HepG2 (cell line): ENCODE data around the gene ACACB. TPM values are rescaled to one million over a fixed set of nuclear protein-coding genes. Genes with fewer than 3 reads are reported as not detected.

Source experiments
- AGO1 ChIP-seq: fragments of 200-400 bp; formaldehyde crosslinking; IDR thresholded peaks from 2 replicates; pipeline ENCODE4 v1.6.1; 2017; ENCODE audit warnings: mild to moderate bottlenecking, low read depth, low read length, moderate library complexity; ENCODE audit not compliant: poor library complexity, severe bottlenecking
- CEBPB ChIP-seq: IDR thresholded peaks from 2 replicates; pipeline ENCODE4 v1.6.1; 2011; ENCODE audit warnings: low read depth, low read length, improper control_type of control experiment, borderline replicate concordance
- IRX3 ChIP-seq: sonication (generic); formaldehyde crosslinking; IDR thresholded peaks from 2 replicates; pipeline ENCODE4 v1.8.1; 2023; ENCODE audit warnings: mild to moderate bottlenecking, low read depth, missing genetic modification reagents, borderline replicate concordance
- KDM4B ChIP-seq: sonication (generic); formaldehyde crosslinking; IDR thresholded peaks from 2 replicates; pipeline ENCODE4 v1.4.0; 2020; ENCODE audit warnings: missing genetic modification reagents
- NCOR1 ChIP-seq: fragments of 200-600 bp; sonication (generic); IDR thresholded peaks from 2 replicates; pipeline ENCODE4 v1.7.0; 2017; ENCODE audit warnings: antibody characterized with exemption, low read length, borderline replicate concordance
- RFX5 ChIP-seq: IDR thresholded peaks from 2 replicates; pipeline ENCODE4 v1.6.1; 2011; ENCODE audit warnings: low read depth, low read length, improper control_type of control experiment
- RFXANK ChIP-seq: IDR thresholded peaks from 2 replicates; pipeline ENCODE4 v1.6.1; 2016
- SIX1 ChIP-seq: sonication (generic); formaldehyde crosslinking; IDR thresholded peaks from 2 replicates; pipeline ENCODE4 v1.4.0; 2020; ENCODE audit warnings: missing genetic modification reagents, borderline replicate concordance
- SMARCC2 ChIP-seq: fragments of 450-650 bp; IDR thresholded peaks from 2 replicates; pipeline ENCODE4 v1.6.1; 2017; ENCODE audit warnings: antibody characterized with exemption, mild to moderate bottlenecking
- SRSF4 ChIP-seq: fragments of 200-400 bp; formaldehyde crosslinking; IDR thresholded peaks from one replicate; pipeline ENCODE4 v1.6.1; 2018; ENCODE audit warnings: mild to moderate bottlenecking, low read depth, low read length, moderate library complexity; ENCODE audit not compliant: poor library complexity, severe bottlenecking
- ZMYM4 ChIP-seq: sonication (generic); formaldehyde crosslinking; IDR thresholded peaks from 2 replicates; pipeline ENCODE4 v1.8.1; 2023; ENCODE audit warnings: mild to moderate bottlenecking, missing genetic modification reagents
- ZNF121 ChIP-seq: sonication (generic); formaldehyde crosslinking; IDR thresholded peaks from 2 replicates; pipeline ENCODE4 v1.5.0; 2020; ENCODE audit warnings: mild to moderate bottlenecking, missing genetic modification reagents
- ZNF350 ChIP-seq: sonication (generic); formaldehyde crosslinking; IDR thresholded peaks from 2 replicates; pipeline ENCODE4 v1.4.0; 2020; ENCODE audit warnings: mild to moderate bottlenecking, low read depth, missing genetic modification reagents, borderline replicate concordance
- ZNF382 ChIP-seq: sonication (generic); formaldehyde crosslinking; IDR thresholded peaks from 2 replicates; pipeline ENCODE4 v1.5.0; 2020; ENCODE audit warnings: missing genetic modification reagents, mild to moderate bottlenecking, borderline replicate concordance
- ZNF558 ChIP-seq: sonication (generic); formaldehyde crosslinking; IDR thresholded peaks from 2 replicates; pipeline ENCODE4 v1.9.0; 2022; ENCODE audit warnings: mild to moderate bottlenecking, missing genetic modification reagents, borderline replicate concordance
- ZNF776 ChIP-seq: sonication (generic); formaldehyde crosslinking; IDR thresholded peaks from 2 replicates; pipeline ENCODE4 v1.4.0; 2020; ENCODE audit warnings: mild to moderate bottlenecking, missing genetic modification reagents
- polyA plus RNA-seq, 8 experiments: library from polyadenylated mRNA; depleted of rRNA in 3 of 8; stranded (reverse) in 7 of 8; unstranded in 1 of 8; fragments of >200 nt; fragmentation: Illumina TruSeq in 4 of 8; extraction: Trizol in 4 of 8; gene quantifications; 2 replicates each; pipeline versions ENCODE4 v1.2.1 to v1.2.3, GENCODE V29; 2011 to 2016; ENCODE audit warnings: low read depth in 4 of 8, missing spikeins in 1 of 8, mixed read lengths in 1 of 8; ENCODE audit not compliant: insufficient read depth in 1 of 8
- total RNA-seq, 5 experiments: library from RNA; depleted of rRNA; stranded (reverse); fragments of >200 nt; fragmentation: Illumina TruSeq; extraction: Trizol; gene quantifications; 2 replicates each; pipeline ENCODE4 v1.2.3, GENCODE V29; 2016; ENCODE audit warnings: low read depth in 1 of 5
- TF ChIP-seq, protein P1 (sequence below), 2 experiments: sonication (generic) in 1 of 2; formaldehyde crosslinking in 1 of 2; IDR thresholded peaks; 2 replicates each; pipeline versions ENCODE4 v1.4.0 to v1.6.1; 2016 to 2020; ENCODE audit warnings: borderline replicate concordance in 1 of 2, low read depth in 1 of 2, mild to moderate bottlenecking in 1 of 2, missing genetic modification reagents in 1 of 2
- TF ChIP-seq, protein P2 (sequence below): sonication (generic); formaldehyde crosslinking; IDR thresholded peaks from 2 replicates; pipeline ENCODE4 v1.9.0; 2021; ENCODE audit warnings: mild to moderate bottlenecking, missing genetic modification reagents

ACACB gene
- total and polyA plus RNA-seq, 2 of the 13 experiments (the other 11 are each of a cell fraction or from before 2014, with no cell fraction given), result 6.2 to 8.6 TPM

DNA sequence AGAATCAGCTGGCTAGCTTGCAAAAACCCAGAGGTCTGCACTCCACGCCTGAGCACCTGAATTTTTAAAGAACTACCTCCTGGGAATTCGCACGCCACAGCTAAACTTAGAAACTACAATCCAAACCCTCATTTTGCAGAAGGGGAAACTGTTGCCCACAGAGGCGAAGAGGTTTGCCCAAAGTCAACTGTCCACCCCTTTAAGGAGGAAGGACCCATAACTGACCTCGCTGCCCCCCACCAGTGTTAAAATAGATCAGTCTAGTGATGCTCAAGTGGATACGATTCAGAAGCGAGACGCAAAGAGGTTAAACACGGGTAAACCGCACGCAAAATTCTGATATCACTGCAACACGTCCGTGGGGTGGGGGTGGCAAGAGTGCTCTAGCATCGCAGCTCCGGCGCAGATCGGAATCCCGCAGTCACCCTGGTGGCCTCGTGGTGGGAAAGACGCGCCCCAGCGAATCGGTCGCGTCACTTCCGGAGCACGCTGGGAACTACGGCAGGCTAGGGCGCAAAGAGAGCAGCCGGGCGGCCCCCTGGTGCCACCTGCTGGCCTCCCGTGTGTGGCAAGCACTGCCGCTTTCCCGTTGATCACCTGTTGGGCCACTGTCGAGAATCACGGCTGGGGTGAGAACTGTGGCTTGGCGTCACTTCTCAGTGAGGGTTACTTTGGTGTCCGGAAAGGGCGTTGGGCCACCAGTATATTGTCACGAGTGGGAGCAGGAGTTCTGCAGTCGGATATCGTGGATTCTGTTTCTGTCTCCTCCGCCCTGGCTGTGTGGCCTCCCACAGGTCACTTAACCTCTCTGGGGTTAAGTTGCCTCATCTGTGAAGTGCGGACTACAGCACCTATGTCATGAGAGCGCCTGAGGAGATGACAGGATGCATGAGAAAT lies 23.1 kb upstream of the ACACB start, which contains the start of gene ALKBH2 (continued):
- TF ChIP-seq, protein P1, sequence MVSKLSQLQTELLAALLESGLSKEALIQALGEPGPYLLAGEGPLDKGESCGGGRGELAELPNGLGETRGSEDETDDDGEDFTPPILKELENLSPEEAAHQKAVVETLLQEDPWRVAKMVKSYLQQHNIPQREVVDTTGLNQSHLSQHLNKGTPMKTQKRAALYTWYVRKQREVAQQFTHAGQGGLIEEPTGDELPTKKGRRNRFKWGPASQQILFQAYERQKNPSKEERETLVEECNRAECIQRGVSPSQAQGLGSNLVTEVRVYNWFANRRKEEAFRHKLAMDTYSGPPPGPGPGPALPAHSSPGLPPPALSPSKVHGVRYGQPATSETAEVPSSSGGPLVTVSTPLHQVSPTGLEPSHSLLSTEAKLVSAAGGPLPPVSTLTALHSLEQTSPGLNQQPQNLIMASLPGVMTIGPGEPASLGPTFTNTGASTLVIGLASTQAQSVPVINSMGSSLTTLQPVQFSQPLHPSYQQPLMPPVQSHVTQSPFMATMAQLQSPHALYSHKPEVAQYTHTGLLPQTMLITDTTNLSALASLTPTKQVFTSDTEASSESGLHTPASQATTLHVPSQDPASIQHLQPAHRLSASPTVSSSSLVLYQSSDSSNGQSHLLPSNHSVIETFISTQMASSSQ (IDR thresholded peaks at IDR 0.05; ENCODE audit: low read depth), result no peak
- TF ChIP-seq, protein P1 (CRISPR knock-in tag; IDR thresholded peaks at IDR 0.05; ENCODE audit: borderline replicate concordance), result peak; percentile 86
- TF ChIP-seq RFX5 (no peak), SRSF4 (no peak), ZNF382 (CRISPR knock-in tag) (no peak), ZMYM4 (CRISPR knock-in tag) (peak; percentile 98), ZNF350 (CRISPR knock-in tag) (peak; percentile 95), RFXANK (CRISPR knock-in tag) (peak; percentile 80; the same call in 1 of the 2 replicates), SMARCC2 (no peak), ZNF558 (CRISPR knock-in tag) (peak; percentile 98; the same call in 1 of the 2 replicates), ZNF776 (CRISPR knock-in tag) (peak; percentile 96), AGO1 (peak; percentile 59), KDM4B (CRISPR knock-in tag) (peak; percentile 84), NCOR1 (0 out of 2 replicates have a peak, but pooled peaks have one; percentile 29), ZNF121 (peak; percentile 70; the same call in 1 of the 2 replicates), IRX3 (peak; percentile 85; the same call in 1 of the 2 replicates), SIX1 (CRISPR knock-in tag) (peak; percentile 25; the same call in 1 of the 2 replicates), CEBPB (no peak)
- TF ChIP-seq, protein P2, sequence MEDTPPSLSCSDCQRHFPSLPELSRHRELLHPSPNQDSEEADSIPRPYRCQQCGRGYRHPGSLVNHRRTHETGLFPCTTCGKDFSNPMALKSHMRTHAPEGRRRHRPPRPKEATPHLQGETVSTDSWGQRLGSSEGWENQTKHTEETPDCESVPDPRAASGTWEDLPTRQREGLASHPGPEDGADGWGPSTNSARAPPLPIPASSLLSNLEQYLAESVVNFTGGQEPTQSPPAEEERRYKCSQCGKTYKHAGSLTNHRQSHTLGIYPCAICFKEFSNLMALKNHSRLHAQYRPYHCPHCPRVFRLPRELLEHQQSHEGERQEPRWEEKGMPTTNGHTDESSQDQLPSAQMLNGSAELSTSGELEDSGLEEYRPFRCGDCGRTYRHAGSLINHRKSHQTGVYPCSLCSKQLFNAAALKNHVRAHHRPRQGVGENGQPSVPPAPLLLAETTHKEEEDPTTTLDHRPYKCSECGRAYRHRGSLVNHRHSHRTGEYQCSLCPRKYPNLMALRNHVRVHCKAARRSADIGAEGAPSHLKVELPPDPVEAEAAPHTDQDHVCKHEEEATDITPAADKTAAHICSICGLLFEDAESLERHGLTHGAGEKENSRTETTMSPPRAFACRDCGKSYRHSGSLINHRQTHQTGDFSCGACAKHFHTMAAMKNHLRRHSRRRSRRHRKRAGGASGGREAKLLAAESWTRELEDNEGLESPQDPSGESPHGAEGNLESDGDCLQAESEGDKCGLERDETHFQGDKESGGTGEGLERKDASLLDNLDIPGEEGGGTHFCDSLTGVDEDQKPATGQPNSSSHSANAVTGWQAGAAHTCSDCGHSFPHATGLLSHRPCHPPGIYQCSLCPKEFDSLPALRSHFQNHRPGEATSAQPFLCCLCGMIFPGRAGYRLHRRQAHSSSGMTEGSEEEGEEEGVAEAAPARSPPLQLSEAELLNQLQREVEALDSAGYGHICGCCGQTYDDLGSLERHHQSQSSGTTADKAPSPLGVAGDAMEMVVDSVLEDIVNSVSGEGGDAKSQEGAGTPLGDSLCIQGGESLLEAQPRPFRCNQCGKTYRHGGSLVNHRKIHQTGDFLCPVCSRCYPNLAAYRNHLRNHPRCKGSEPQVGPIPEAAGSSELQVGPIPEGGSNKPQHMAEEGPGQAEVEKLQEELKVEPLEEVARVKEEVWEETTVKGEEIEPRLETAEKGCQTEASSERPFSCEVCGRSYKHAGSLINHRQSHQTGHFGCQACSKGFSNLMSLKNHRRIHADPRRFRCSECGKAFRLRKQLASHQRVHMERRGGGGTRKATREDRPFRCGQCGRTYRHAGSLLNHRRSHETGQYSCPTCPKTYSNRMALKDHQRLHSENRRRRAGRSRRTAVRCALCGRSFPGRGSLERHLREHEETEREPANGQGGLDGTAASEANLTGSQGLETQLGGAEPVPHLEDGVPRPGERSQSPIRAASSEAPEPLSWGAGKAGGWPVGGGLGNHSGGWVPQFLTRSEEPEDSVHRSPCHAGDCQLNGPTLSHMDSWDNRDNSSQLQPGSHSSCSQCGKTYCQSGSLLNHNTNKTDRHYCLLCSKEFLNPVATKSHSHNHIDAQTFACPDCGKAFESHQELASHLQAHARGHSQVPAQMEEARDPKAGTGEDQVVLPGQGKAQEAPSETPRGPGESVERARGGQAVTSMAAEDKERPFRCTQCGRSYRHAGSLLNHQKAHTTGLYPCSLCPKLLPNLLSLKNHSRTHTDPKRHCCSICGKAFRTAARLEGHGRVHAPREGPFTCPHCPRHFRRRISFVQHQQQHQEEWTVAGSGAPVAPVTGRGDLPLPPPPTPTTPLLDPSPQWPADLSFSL (CRISPR knock-in tag), result no peak
